Liver (tissue), 9 donors: ENCODE measurements around the gene SIK3. TPM values are rescaled to one million over a fixed set of nuclear protein-coding genes. Genes with fewer than 3 reads are reported as not detected.

Source experiments
- DNase-seq: peaks from one replicate; pipeline ENCODE4 v3.0.0-alpha.2; 2017; ENCODE audit warnings: low spot score
- H3K27ac ChIP-seq, 2 donors: one replicate each; pipeline ENCODE4 v1.7.0; 2013; ENCODE audit warnings: inconsistent platforms in 2 of 2, low read length in 2 of 2, control low read depth in 1 of 2, low read depth in 1 of 2, mild to moderate bottlenecking in 1 of 2
- H3K27me3 ChIP-seq, 4 donors: one replicate each; pipeline versions ENCODE4 v1.6.1 to v1.7.0; 2013; ENCODE audit warnings: low read length in 3 of 4, inconsistent platforms in 1 of 4, mild to moderate bottlenecking in 1 of 4, moderate library complexity in 1 of 4; ENCODE audit not compliant: control insufficient read depth in 4 of 4, insufficient read depth in 4 of 4
- H3K36me3 ChIP-seq, 4 donors: one replicate each; pipeline versions ENCODE4 v1.6.1 to v1.7.0; 2013; ENCODE audit warnings: low read length in 3 of 4, mild to moderate bottlenecking in 3 of 4, low read depth in 1 of 4, moderate library complexity in 1 of 4; ENCODE audit not compliant: control insufficient read depth in 4 of 4, insufficient read depth in 3 of 4
- H3K4me1 ChIP-seq, 4 donors: one replicate each; pipeline versions ENCODE4 v1.6.1 to v1.7.0; 2013; ENCODE audit warnings: low read length in 3 of 4, mild to moderate bottlenecking in 3 of 4, moderate library complexity in 1 of 4; ENCODE audit not compliant: control insufficient read depth in 4 of 4, insufficient read depth in 4 of 4
- H3K4me3 ChIP-seq, 3 donors: one replicate each; pipeline versions ENCODE4 v1.6.1 to v1.7.0; 2013; ENCODE audit warnings: low read length in 3 of 3, control low read depth in 1 of 3, low read depth in 1 of 3, mild to moderate bottlenecking in 1 of 3
- H3K9ac ChIP-seq, 2 donors: one replicate each; pipeline ENCODE4 v1.7.0; 2013; ENCODE audit warnings: low read length in 2 of 2, mild to moderate bottlenecking in 2 of 2, moderate library complexity in 2 of 2, control low read depth in 1 of 2, low read depth in 1 of 2
- H3K9me3 ChIP-seq, 4 donors: one replicate each; pipeline versions ENCODE4 v1.6.1 to v1.7.0; 2013; ENCODE audit warnings: low read length in 3 of 4; ENCODE audit not compliant: control insufficient read depth in 4 of 4
- ATF3 ChIP-seq: IDR thresholded peaks from 2 replicates; pipeline ENCODE4 v1.6.1; 2016; ENCODE audit warnings: antibody characterized with exemption
- CTCF ChIP-seq: fragments of 150-350 bp; IDR thresholded peaks from 2 replicates; pipeline ENCODE4 v1.5.1; 2017; ENCODE audit warnings: improper control_type of control experiment, low read depth, low read length; ENCODE audit not compliant: missing input control
- EGR1 ChIP-seq, 2 donors: IDR thresholded peaks; 2 replicates each; pipeline ENCODE4 v1.6.1; 2016 to 2018; ENCODE audit warnings: antibody characterized with exemption in 2 of 2, low read depth in 2 of 2
- FOXA2 ChIP-seq: IDR thresholded peaks from 2 replicates; pipeline ENCODE4 v1.6.1; 2016; ENCODE audit warnings: antibody characterized with exemption
- GABPA ChIP-seq, 2 donors: IDR thresholded peaks in 1 of 2; conservative IDR thresholded peaks in 1 of 2; 2 replicates each; pipeline ENCODE4 v1.6.1; 2016; ENCODE audit warnings: antibody characterized with exemption in 2 of 2, mild to moderate bottlenecking in 1 of 2, moderate library complexity in 1 of 2
- HNF4A ChIP-seq, 2 donors: conservative IDR thresholded peaks; 2 replicates each; pipeline ENCODE4 v1.6.1; 2016; ENCODE audit warnings: antibody characterized with exemption in 2 of 2, mild to moderate bottlenecking in 2 of 2
- JUND ChIP-seq, 2 donors: IDR thresholded peaks; 2 replicates each; pipeline ENCODE4 v1.6.1; 2016; ENCODE audit warnings: antibody characterized with exemption in 2 of 2
- REST ChIP-seq: IDR thresholded peaks from 2 replicates; pipeline ENCODE4 v1.6.1; 2016; ENCODE audit warnings: antibody characterized with exemption, mild to moderate bottlenecking
- RXRA ChIP-seq, 2 donors: IDR thresholded peaks; 2 replicates each; pipeline ENCODE4 v1.6.1; 2017 to 2018; ENCODE audit warnings: antibody characterized with exemption in 2 of 2, mild to moderate bottlenecking in 1 of 2
- SP1 ChIP-seq: IDR thresholded peaks from 2 replicates; pipeline ENCODE4 v1.6.1; 2018; ENCODE audit warnings: antibody characterized with exemption, mild to moderate bottlenecking
- ZBTB33 ChIP-seq: IDR thresholded peaks from 2 replicates; pipeline ENCODE4 v1.6.1; 2016; ENCODE audit warnings: antibody characterized with exemption
- WGBS: extraction: QIAGEN DNeasy Blood & Tissue Kit; methylation state at CpG from one replicate; pipeline ENCODE4 v1.1.7; 2013; 5-methylcytosine and 5-hydroxymethylcytosine counted together
- polyA plus RNA-seq, 2 donors: library from polyadenylated mRNA; stranded (reverse) in 1 of 2; unstranded in 1 of 2; fragments of 200-250 nt in 1 of 2; fragments of >200 nt in 1 of 2; fragmentation: Nextera tagmentation in 1 of 2; extraction: Ambion mirVana in 1 of 2; gene quantifications; one replicate each; pipeline versions ENCODE4 v1.2.1 to v1.2.3, GENCODE V29; 2013 to 2015
- total RNA-seq, 2 donors: library from RNA; depleted of rRNA; stranded (reverse); fragments of >200 nt; gene quantifications; one replicate each; pipeline ENCODE4 v1.2.3, GENCODE V29; 2014
- donor health status: healthy.
- donor health status: healthy.
- donor health status: healthy.
- donor health status: healthy.
- donor health status: healthy.

The SIK3 gene
- total and polyA plus RNA-seq, 4 donors: 6.9 to 52.4 (median 14.4) TPM

- H3K9ac ChIP-seq: no peak overlapping the region
- H3K4me1 ChIP-seq: peaks cover 0 to 6% (median 0%) of the 10 kb centered on the region in 4 donors
- H3K36me3 ChIP-seq: peaks cover 3 to 32% (median 19%) of the 10 kb centered on the region in 4 donors
- no peak overlapping the region for H3K4me3 ChIP-seq
- no peak for DNase-seq
- 85% methylated on average over 6 of the region's 6 CpGs for WGBS
- H3K9me3 ChIP-seq: no peaks in the 10 kb centered on the region
- H3K27ac ChIP-seq: no peak overlapping the region
- H3K27me3 ChIP-seq: no peaks in the 10 kb centered on the region
- TF ChIP-seq EGR1 (IDR thresholded peaks at IDR 0.05; ENCODE audit: low read depth in 2 of 2) (no peak), RXRA (IDR thresholded peaks at IDR 0.05) (no peak), CTCF (no peak), REST (no peak), HNF4A (conservative IDR thresholded peaks at IDR 0.05) (no peak), ATF3 (no peak), GABPA (IDR thresholded peaks at IDR 0.05 in 1 of 2, conservative IDR thresholded peaks at IDR 0.05 in 1 of 2) (no peak)
Measured at GRCh38 chr11:116953530-116954285, 144.5 kb downstream of the SIK3 start.

- no peak overlapping the region for H3K4me3 ChIP-seq
- no peak for DNase-seq
- H3K27me3 ChIP-seq: no peaks in the 10 kb centered on the region
- no peak overlapping the region for H3K27ac ChIP-seq
- H3K4me1 ChIP-seq: peaks cover 0 to 6% (median 0%) of the 10 kb centered on the region in 4 donors
- H3K9ac ChIP-seq: no peak overlapping the region
- WGBS: 99% methylated on average over 3 of the region's 3 CpGs
- H3K36me3 ChIP-seq: peaks cover 3 to 34% (median 19%) of the 10 kb centered on the region in 4 donors
- TF ChIP-seq JUND (IDR thresholded peaks at IDR 0.05) (no peak), REST (no peak), ATF3 (no peak), SP1 (no peak), FOXA2 (no peak), GABPA (IDR thresholded peaks at IDR 0.05 in 1 of 2, conservative IDR thresholded peaks at IDR 0.05 in 1 of 2) (no peak), CTCF (no peak), ZBTB33 (no peak)
- H3K9me3 ChIP-seq: no peaks in the 10 kb centered on the region
Measured at GRCh38 chr11:116951762-116952161, 146.5 kb downstream of the SIK3 start.
